Stimulated activated memory B cell treated with anti-CD40 and anti-IgM and Interleukin-4, amounts not matched to agents 10 μg/mL and 1 μg/mL and 100 μg/mL, for 72 hours (primary cell): ENCODE data around the gene TRIM33.
"Not testable (repeated sequence)": the region's sequence is repeated elsewhere in the genome, so short reads cannot be mapped to it uniquely, and the experiment has no call there.

Experiments used
- ATAC-seq: fragments of 150-1000 bp; cut with Tn5 transposase; 2 replicates; pipeline ENCODE4 v1.10.0; 2021
- H3K27ac Mint-ChIP-seq: one replicate; pipeline ENCODE4 v1.8.0; 2022; ENCODE audit warnings: mild to moderate bottlenecking, mixed read lengths
- H3K27me3 Mint-ChIP-seq: one replicate; pipeline ENCODE4 v1.8.0; 2022; ENCODE audit warnings: mixed read lengths
- H3K36me3 Mint-ChIP-seq: one replicate; pipeline ENCODE4 v1.8.0; 2022; ENCODE audit warnings: mixed read lengths
- H3K4me1 Mint-ChIP-seq: one replicate; pipeline ENCODE4 v1.8.0; 2022; ENCODE audit warnings: mixed read lengths
- H3K4me3 Mint-ChIP-seq: one replicate; pipeline ENCODE4 v1.8.0; 2022; ENCODE audit warnings: mild to moderate bottlenecking, moderate library complexity, mixed read lengths
- H3K9me3 Mint-ChIP-seq: one replicate; pipeline ENCODE4 v1.8.0; 2022; ENCODE audit warnings: mixed read lengths

Gene TRIM33

DNA sequence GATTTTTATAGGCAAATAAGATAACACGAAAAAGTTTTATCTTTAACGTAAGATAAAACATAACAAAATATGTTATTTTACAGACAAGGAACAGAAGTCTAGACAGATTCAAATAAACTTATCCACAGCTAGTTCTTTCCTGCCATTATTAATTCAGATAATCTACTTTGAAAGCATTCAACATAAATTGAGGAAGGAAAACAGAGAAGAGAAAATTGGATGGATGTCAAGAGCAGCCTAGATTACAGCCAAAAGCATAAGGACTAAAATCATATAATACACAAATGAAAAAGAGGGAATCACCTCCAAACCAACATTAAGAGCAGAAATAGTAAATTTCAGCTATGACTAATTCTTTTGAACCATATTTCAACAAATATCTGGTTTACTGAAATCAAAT is 15.5 kb downstream of the TRIM33 start:
- no peak for ATAC-seq
- Mint-ChIP-seq H3K4me1 (peaks cover 35% of the 10 kb centered on the region), H3K27ac (no peak overlapping the region), H3K9me3 (peaks cover 4% of the 10 kb centered on the region), H3K27me3 (no peaks in the 10 kb centered on the region), H3K4me3 (no peak overlapping the region), H3K36me3 (peaks cover 42% of the 10 kb centered on the region)

DNA sequence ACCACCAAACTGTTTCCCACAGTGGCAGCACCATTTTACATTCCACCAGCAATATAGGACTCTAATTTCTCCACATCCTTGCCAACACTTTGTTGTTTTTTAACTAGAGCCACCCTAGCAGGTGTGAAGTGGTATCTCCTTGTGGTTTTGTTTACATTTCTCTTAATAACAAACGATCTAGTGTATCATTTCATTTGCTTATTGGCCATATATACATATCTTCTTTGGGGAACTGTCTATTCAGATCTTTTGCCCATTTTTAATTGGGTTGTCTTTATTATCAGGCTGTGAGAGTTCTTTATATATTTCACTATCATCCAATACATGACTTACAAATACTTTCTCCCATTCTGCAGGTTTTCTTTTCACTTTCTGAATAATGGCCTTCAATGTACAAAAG is 18.0 kb downstream of the TRIM33 start:
- Mint-ChIP-seq H3K27me3 (no peaks in the 10 kb centered on the region), H3K4me1 (peaks cover 43% of the 10 kb centered on the region)

DNA sequence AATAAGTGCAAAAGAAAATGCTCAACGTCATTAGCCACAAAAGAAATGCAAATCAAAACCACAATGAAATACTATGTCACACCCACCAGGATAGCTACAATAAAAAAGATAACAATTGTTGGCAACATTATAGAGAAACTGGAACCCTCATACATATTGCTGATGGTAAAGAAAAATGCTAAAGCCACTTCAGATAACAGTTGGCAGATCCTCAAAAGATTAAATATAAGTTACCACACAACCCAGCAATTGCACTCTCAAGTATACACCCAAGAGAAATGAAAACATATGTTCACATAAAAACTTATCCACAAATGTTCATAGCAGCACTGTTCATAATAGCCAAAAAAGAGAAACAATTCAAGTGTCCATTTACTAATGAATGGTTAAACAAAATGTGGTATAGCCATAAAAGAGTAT is 20.7 kb downstream of the TRIM33 start:
- Mint-ChIP-seq H3K9me3 (peaks cover 7% of the 10 kb centered on the region), H3K27me3 (no peaks in the 10 kb centered on the region), H3K4me3 (no peak overlapping the region), H3K27ac (peak overlapping the region; percentile 64), H3K36me3 (peaks cover 32% of the 10 kb centered on the region), H3K4me1 (peaks cover 52% of the 10 kb centered on the region)
- no peak for ATAC-seq

More for the DNA sequence above, 18.0 kb downstream of the TRIM33 start:
- no peak for ATAC-seq
- peaks cover 6% of the 10 kb centered on the region for H3K9me3 Mint-ChIP-seq
- H3K27ac Mint-ChIP-seq, result no peak overlapping the region
- peaks cover 26% of the 10 kb centered on the region for H3K36me3 Mint-ChIP-seq
- no peak overlapping the region for H3K4me3 Mint-ChIP-seq

DNA sequence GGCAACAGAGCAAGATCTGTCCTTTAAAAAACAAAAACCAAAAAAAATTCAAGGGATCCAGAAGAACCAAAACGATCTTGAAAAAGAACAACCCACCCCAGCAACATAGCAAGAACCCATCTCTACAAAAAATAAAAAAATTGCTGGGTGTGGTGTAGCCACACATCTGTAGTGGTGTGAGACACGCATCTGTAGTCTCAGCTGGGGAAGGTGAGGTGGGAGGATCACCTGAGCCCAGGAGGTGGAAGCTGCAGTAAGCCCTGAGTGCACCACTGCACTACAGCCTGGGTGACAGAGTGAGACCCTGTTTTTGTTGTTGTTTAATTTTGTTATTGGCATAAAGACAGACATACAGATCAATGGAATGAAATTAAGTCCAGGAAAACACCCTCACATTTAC is 22.3 kb downstream of the TRIM33 start:
- Mint-ChIP-seq H3K9me3 (peaks cover 7% of the 10 kb centered on the region), H3K36me3 (peaks cover 34% of the 10 kb centered on the region), H3K4me1 (peaks cover 52% of the 10 kb centered on the region), H3K4me3 (no peak overlapping the region), H3K27me3 (no peaks in the 10 kb centered on the region), H3K27ac (peak overlapping the region; percentile 48)
- no peak for ATAC-seq

DNA sequence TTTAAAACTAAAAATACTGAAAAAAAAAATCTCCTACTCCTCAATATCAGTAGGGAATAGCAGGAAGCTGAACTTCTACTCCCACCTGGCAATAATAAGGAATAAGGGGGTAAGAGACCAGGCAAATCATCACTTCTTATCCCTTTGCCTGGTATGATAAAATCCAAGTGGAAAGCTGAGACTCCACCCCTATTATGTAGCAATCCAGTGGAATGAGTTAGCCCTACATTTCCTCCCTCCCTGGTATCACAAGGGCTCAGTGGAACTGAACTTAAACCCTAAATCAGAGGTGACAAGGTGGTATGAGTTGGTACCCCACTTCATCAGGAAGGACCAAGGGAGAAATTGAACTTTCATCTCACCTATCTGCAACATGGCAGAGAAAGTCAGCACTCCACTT is 25.7 kb downstream of the TRIM33 start:
- no peak for ATAC-seq
- Mint-ChIP-seq H3K27me3 (no peaks in the 10 kb centered on the region), H3K9me3 (peaks cover 6% of the 10 kb centered on the region), H3K4me1 (peaks cover 61% of the 10 kb centered on the region), H3K27ac (no peak overlapping the region), H3K36me3 (peaks cover 17% of the 10 kb centered on the region), H3K4me3 (no peak overlapping the region)

DNA sequence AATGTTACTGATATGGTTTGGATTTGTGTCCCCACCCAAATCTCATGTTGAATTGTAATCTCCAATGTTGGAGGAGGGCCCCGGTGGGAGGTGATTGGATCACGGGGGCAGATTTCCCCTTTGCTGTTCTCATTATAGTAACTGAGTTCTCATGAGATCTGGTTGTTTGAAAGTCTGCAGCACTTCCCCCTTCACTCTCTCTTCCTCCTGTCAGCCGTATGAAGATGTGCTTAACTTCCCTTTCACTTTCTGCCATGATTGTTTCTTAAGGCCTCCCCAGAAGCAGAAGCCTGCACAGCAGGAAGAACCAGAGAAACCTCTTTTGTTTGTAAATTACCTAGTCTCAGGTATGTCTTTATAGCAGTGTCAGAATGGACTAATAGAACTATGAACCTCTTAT is 28.4 kb downstream of the TRIM33 start:
- Mint-ChIP-seq H3K9me3 (peaks cover 8% of the 10 kb centered on the region), H3K4me3 (peak overlapping the region; percentile 3), H3K27me3 (no peaks in the 10 kb centered on the region), H3K27ac (peak overlapping the region; percentile 70), H3K4me1 (peaks cover 51% of the 10 kb centered on the region), H3K36me3 (peaks cover 30% of the 10 kb centered on the region)
- peak; percentile 86 for ATAC-seq

DNA sequence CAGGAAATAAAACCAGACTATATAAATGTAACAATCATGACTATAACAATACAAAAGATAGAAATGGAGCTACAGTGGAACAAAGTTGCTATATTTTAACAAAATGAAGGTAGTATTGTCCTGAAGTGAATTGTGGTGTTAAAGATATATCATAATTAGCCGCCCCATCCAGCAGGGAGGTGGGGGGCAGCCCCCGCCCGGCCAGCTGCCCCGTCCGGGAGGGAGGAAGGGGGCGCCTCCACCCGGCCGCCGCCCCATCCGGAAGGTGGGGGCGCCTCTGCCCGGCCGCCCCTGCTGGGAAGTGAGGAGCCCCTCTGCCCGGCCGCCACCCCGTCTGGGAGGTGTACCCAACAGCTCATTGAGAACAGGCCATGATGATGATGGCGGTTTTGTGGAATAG is 31.4 kb downstream of the TRIM33 start:
- ATAC-seq, H3K9me3 Mint-ChIP-seq, H3K27me3 Mint-ChIP-seq, H3K27ac Mint-ChIP-seq, H3K4me3 Mint-ChIP-seq: not testable (repeated sequence)
- Mint-ChIP-seq H3K36me3 (peaks cover 30% of the 10 kb centered on the region), H3K4me1 (peaks cover 65% of the 10 kb centered on the region)

DNA sequence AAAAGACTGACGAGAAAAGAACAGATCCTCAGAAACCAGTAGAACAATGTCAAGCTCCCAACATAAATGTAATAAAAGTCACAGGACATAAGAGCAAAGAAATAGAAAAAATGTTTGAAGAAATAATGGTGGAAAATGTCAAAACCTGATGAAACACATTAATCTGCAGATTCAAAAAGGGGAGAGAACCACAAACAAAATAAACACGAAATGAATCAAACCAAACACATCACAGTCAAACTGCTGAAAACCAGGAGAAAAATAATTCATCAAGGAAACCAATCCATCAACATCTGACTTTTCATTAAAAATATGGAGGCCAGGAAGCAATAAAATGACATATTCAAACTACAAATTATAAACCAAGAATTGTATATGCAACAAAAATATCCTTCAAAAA is 31.9 kb downstream of the TRIM33 start:
- Mint-ChIP-seq H3K4me1 (peaks cover 65% of the 10 kb centered on the region), H3K27ac (no peak overlapping the region), H3K36me3 (peaks cover 30% of the 10 kb centered on the region), H3K4me3 (no peak overlapping the region), H3K27me3 (no peaks in the 10 kb centered on the region), H3K9me3 (peaks cover 8% of the 10 kb centered on the region)
- no peak for ATAC-seq

DNA sequence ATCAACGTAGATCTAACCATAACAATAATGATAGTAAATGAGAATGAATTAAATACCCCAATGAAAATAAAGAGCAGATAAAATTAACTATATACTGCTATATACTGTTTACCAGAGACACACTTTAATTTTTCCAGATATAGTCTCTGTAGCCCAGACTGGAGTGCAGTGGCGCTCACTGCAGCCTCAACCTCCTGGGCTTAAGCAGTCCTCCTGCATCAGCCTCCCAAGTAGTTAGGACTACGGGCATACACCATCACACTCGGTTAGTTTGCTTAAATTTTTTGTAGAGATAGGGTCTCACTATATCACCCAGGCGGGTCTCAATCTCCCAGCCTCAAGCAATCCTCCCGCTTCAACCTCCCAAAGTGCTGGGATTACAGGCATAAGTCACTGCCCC is 37.2 kb downstream of the TRIM33 start:
- H3K27ac Mint-ChIP-seq, result no peak overlapping the region
- ATAC-seq, result no peak
- H3K27me3 Mint-ChIP-seq, result no peaks in the 10 kb centered on the region
- H3K4me1 Mint-ChIP-seq, result peaks cover 66% of the 10 kb centered on the region
- H3K4me3 Mint-ChIP-seq, result no peak overlapping the region
- peaks cover 4% of the 10 kb centered on the region for H3K9me3 Mint-ChIP-seq
- H3K36me3 Mint-ChIP-seq, result peaks cover 38% of the 10 kb centered on the region

DNA sequence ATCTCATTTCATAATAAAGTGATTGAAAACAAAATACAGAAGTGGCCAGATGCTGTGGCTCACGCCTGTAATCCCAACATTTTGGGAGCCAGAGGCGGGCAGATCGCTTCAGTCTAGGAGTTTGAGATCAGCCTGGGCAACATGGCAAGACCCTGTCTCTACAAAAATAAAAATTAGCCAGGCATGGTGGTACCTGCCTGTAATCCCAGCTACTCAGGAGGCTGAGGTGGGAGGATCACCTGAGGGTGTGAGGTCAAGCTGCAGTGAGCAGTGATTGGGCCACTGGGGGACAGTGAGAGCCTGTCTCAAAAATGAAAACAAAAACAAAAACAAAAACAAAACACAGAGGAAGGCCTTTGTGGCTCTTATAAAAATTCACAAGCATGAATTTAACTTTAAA is 38.6 kb downstream of the TRIM33 start:
- ATAC-seq, result no peak
- Mint-ChIP-seq H3K27ac (no peak overlapping the region), H3K9me3 (peaks cover 4% of the 10 kb centered on the region), H3K36me3 (peaks cover 36% of the 10 kb centered on the region), H3K4me3 (no peak overlapping the region), H3K27me3 (no peaks in the 10 kb centered on the region), H3K4me1 (peaks cover 73% of the 10 kb centered on the region)

DNA sequence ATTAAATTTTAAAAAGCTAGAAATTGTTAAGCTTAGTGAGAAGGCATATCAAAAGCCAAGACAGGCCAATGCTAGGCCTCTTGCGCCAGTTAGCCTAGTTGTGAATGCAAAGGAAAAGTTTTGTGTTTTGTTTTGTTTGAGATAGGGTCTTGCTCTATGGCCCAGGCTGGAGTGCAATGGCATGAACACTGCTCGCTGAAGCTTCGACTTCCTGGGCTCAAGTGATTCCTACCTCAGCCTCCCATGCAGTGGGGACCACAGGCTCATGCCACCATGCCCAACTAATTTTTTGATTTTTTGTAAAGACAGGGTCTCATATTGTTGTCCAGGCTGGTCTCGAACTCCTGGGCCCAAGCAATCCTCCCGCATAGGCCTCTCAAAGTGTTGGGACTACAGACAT is 40.3 kb downstream of the TRIM33 start:
- Mint-ChIP-seq H3K27me3 (no peaks in the 10 kb centered on the region), H3K9me3 (peaks cover 4% of the 10 kb centered on the region), H3K4me1 (peaks cover 70% of the 10 kb centered on the region), H3K4me3 (no peak overlapping the region), H3K36me3 (peaks cover 36% of the 10 kb centered on the region), H3K27ac (no peak overlapping the region)
- ATAC-seq, result no peak

DNA sequence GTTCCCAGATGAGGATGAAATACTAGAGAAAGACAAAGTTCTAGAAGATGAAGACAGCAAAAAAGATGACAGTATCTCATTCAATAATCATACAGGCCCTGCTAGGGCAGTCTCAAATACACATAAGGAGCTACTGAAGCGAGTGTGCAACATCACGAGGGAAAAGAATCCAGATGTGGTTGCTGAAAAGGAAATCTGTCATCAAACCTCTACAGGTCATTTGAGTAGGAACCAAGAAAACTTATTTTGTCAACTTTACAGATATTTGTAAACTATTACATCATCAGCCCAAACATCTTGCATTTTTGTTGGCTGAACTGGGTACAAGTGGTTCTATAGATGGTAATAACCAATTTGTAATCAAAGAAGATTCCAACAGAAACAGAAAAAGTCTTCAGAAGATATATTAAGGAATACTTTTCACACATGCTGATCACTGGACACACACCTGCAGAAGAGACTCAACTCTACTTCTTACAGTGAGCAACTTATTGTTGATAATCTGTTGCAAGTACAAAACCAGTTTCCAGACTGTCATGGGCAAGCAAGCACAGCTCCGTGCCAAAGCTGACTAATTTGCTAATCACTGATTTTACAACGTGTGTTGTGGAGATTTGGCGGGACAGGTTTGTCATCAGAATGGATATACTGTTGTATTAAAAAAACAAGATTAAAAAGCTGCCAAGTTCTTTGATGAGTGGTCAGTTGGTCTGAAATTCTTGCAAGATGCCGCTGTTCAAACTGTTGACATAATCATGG is 42.1 kb downstream of the TRIM33 start:
- H3K4me3 Mint-ChIP-seq, result no peak overlapping the region
- H3K27ac Mint-ChIP-seq, result peak overlapping the region; percentile 29
- no peaks in the 10 kb centered on the region for H3K27me3 Mint-ChIP-seq
- H3K36me3 Mint-ChIP-seq, result peaks cover 37% of the 10 kb centered on the region
- H3K4me1 Mint-ChIP-seq, result peaks cover 65% of the 10 kb centered on the region
- no peak for ATAC-seq
- H3K9me3 Mint-ChIP-seq, result peaks cover 4% of the 10 kb centered on the region

DNA sequence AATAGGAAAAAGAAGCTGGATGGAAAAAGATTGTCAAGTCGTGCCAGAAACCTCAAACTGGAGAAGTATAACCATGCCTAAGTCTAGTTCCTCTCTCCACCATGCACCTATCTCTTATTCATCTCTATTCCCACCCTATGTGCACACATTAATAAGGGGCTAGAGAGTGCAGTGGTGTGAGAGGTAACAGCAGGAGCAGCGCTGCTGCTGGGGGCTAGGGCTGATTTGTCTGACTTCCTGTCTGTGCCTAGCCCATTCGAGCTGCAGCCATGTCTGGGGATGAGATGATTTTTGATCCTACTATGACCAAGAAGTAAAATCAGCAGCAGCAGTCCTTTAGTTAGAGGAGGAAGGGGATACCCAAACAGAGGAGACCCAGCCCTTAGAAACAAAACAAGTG is 43.0 kb downstream of the TRIM33 start:
- Mint-ChIP-seq H3K36me3 (peaks cover 31% of the 10 kb centered on the region), H3K27ac (peak overlapping the region; percentile 29), H3K27me3 (no peaks in the 10 kb centered on the region), H3K4me3 (no peak overlapping the region), H3K9me3 (no peaks in the 10 kb centered on the region), H3K4me1 (peaks cover 57% of the 10 kb centered on the region)
- no peak for ATAC-seq

DNA sequence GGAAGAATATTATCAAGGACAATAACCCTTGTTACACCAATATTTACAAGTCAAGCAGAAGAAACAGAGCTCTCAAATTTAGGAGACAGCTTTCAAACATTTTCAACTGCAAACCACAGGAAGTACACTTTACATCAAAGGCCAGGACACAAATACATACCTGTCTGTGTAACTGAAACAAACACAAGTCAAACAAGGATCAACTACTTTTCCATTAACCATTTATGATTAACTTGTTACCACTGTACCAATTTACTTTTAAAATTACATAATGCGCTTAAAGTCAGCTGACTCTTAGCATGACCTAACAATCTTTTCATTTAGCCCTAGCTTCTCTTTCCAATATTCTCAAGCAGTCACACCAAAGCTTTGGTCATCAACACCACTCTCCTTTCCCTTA is 43.5 kb downstream of the TRIM33 start:
- Mint-ChIP-seq H3K9me3 (no peaks in the 10 kb centered on the region), H3K27ac (peak overlapping the region; percentile 29), H3K36me3 (peaks cover 28% of the 10 kb centered on the region), H3K4me3 (no peak overlapping the region), H3K4me1 (peaks cover 56% of the 10 kb centered on the region), H3K27me3 (no peaks in the 10 kb centered on the region)
- no peak for ATAC-seq

DNA sequence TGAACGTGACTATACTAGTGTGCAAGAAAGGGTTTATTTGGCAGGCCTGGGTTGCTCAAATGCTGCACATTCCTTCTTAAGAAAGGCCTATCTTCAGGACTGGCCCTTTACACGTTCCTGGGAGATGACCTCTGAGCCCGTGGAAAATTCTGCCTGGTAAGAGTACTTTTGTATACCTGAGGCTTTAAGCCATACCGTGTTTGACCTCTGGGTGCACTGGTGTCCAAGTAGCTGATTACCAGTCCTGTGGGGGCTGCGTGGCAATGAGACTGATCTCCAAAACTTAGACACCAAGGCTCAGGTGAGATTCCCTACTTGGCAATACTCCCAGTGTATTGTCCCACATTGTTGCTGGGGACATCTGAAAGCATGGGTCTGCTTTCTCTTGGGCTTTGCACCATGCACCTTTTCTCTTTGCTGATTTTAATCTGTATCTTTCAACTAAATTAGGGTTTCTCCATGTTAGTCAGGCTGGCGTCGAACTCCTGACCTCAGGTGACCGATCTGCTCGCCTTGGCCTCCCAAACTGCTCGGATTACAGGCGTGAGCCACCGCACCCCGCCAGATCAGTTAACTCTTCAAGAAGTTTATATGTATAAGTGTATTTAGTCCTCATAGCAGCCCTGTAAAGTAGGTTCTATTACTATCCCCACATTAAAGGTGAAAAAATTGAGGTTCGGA is 44.5 kb downstream of the TRIM33 start:
- no peak overlapping the region for H3K4me3 Mint-ChIP-seq
- H3K27ac Mint-ChIP-seq, result no peak overlapping the region
- no peaks in the 10 kb centered on the region for H3K9me3 Mint-ChIP-seq
- no peaks in the 10 kb centered on the region for H3K27me3 Mint-ChIP-seq
- peaks cover 25% of the 10 kb centered on the region for H3K36me3 Mint-ChIP-seq
- peaks cover 54% of the 10 kb centered on the region for H3K4me1 Mint-ChIP-seq
- no peak for ATAC-seq

DNA sequence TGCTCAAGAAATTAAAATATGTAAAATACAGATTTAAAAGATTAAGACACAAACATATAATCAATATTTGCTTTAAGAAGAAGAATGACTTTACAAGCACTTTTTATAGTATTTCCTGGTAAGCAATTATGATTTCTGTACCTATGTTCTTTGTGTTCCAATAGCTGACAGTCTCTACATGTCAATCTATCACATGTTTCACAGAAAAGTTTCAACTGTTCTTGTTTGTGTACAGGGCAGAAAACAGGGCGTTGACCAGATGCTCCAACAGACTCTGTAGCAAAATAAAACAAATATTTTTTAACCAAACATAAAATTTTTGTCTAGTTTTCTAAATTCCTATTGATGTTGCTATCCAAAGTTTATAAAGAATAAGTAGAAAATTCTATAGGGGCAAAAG is 48.0 kb downstream of the TRIM33 start:
- no peaks in the 10 kb centered on the region for H3K27me3 Mint-ChIP-seq
- no peak overlapping the region for H3K27ac Mint-ChIP-seq
- no peak overlapping the region for H3K4me3 Mint-ChIP-seq
- ATAC-seq, result no peak
- peaks cover 33% of the 10 kb centered on the region for H3K4me1 Mint-ChIP-seq
- no peaks in the 10 kb centered on the region for H3K9me3 Mint-ChIP-seq
- peaks cover 31% of the 10 kb centered on the region for H3K36me3 Mint-ChIP-seq
